PC-3 (cell line): ENCODE measurements around the gene APBB2.

ENCODE experiments used
- CTCF ChIP-seq: fragments of 300-600 bp; sonication (generic); conservative IDR thresholded peaks from 2 replicates; pipeline ENCODE4 v1.5.1; 2017; ENCODE audit warnings: antibody characterized with exemption, low read depth, mild to moderate bottlenecking, low read length
- EZH2 ChIP-seq: fragments of 300-600 bp; sonication (generic); IDR thresholded peaks from one replicate; pipeline ENCODE4 v1.6.1; 2017; ENCODE audit warnings: antibody characterized with exemption, mild to moderate bottlenecking, low read length; ENCODE audit not compliant: unreplicated experiment
- EZH2phosphoT487 ChIP-seq: fragments of 300-600 bp; sonication (generic); IDR thresholded peaks from 2 replicates; pipeline ENCODE4 v1.6.1; 2018; ENCODE audit warnings: mild to moderate bottlenecking, antibody characterized with exemption, low read length, borderline replicate concordance

GRCh38 chr4:41136456-41136855 lies 77.9 kb downstream of the APBB2 start:
- TF ChIP-seq EZH2phosphoT487 (no peak), EZH2 (no peak), CTCF (no peak)
